K562 (cell line): ENCODE measurements around the gene GRAMD1B.

ENCODE experiments used
- ATF7 ChIP-seq: fragments of 450-650 bp; IDR thresholded peaks from 2 replicates; pipeline ENCODE4 v1.7.1; 2014; ENCODE audit warnings: mild to moderate bottlenecking, moderate library complexity
- CTCF ChIP-seq, 3 experiments: IDR thresholded peaks in 2 of 3; conservative IDR thresholded peaks in 1 of 3; 2 replicates each; pipeline ENCODE4 v1.5.1; 2011 to 2012; ENCODE audit warnings: low read length in 3 of 3, mild to moderate bottlenecking in 3 of 3, control low read depth in 2 of 3, improper control_type of control experiment in 1 of 3, inconsistent platforms in 1 of 3, low read depth in 1 of 3, mixed read lengths in 1 of 3, moderate library complexity in 1 of 3; ENCODE audit not compliant: insufficient read depth in 2 of 3
- E2F8 ChIP-seq: fragments of 450-650 bp; IDR thresholded peaks from 2 replicates; pipeline ENCODE4 v1.7.1; 2018; ENCODE audit warnings: mild to moderate bottlenecking, low read depth; ENCODE audit not compliant: partially characterized antibody
- FOXA1 ChIP-seq: fragments of 450-650 bp; IDR thresholded peaks from 2 replicates; pipeline ENCODE4 v1.6.1; 2016; ENCODE audit warnings: mild to moderate bottlenecking, borderline replicate concordance
- SREBF2 ChIP-seq: sonication (generic); formaldehyde crosslinking; IDR thresholded peaks from 2 replicates; pipeline ENCODE4 v1.4.0; 2020; ENCODE audit warnings: mild to moderate bottlenecking, missing genetic modification reagents

GRCh38 chr11:123601136-123601535 is 171.1 kb downstream of the GRAMD1B start:
- TF ChIP-seq SREBF2 (CRISPR knock-in tag) = no peak
- no peak for TF ChIP-seq E2F8
- no peak for TF ChIP-seq CTCF (IDR thresholded peaks at IDR 0.05 in 2 of 3, conservative IDR thresholded peaks at IDR 0.05 in 1 of 3; ENCODE audit: insufficient read depth in 2 of 3, low read depth in 1 of 3, low read length in 3 of 3)
- no peak for TF ChIP-seq FOXA1
- no peak for TF ChIP-seq ATF7
